Hepatocyte (in vitro differentiated cells): ENCODE data around the gene JCHAIN. TPM values are rescaled to one million over a fixed set of nuclear protein-coding genes. Genes with fewer than 3 reads are reported as not detected.
"Not testable (repeated sequence)": the region's sequence is repeated elsewhere in the genome, so short reads cannot be mapped to it uniquely, and the experiment has no call there.

Experiments
- DNase-seq: peaks from one replicate; pipeline ENCODE4 v3.0.0-alpha.2; 2016; ENCODE audit warnings: low spot score
- H2AFZ ChIP-seq: fragments of 200-600 bp; sonication (generic); 2 replicates; pipeline ENCODE4 v1.6.0; 2016; ENCODE audit warnings: antibody characterized with exemption, mild to moderate bottlenecking
- H3K27ac ChIP-seq: fragments of 200-600 bp; sonication (generic); 2 replicates; pipeline ENCODE4 v1.5.1; 2016; ENCODE audit warnings: mild to moderate bottlenecking
- H3K27me3 ChIP-seq: fragments of 200-600 bp; sonication (generic); 2 replicates; pipeline ENCODE4 v1.6.1; 2016
- H3K36me3 ChIP-seq: fragments of 200-600 bp; sonication (generic); replicated peaks from 2 replicates; pipeline ENCODE4 v1.5.1; 2016; ENCODE audit warnings: low read depth; ENCODE audit not compliant: insufficient read depth
- H3K4me1 ChIP-seq: fragments of 200-600 bp; sonication (generic); 2 replicates; pipeline ENCODE4 v1.5.1; 2016; ENCODE audit warnings: mild to moderate bottlenecking, moderate library complexity; ENCODE audit not compliant: insufficient read depth
- H3K4me2 ChIP-seq: fragments of 200-600 bp; sonication (generic); 2 replicates; pipeline ENCODE4 v1.6.0; 2016
- H3K4me3 ChIP-seq: fragments of 200-600 bp; sonication (generic); 2 replicates; pipeline ENCODE4 v1.5.1; 2016; ENCODE audit warnings: mild to moderate bottlenecking
- H3K79me2 ChIP-seq: fragments of 200-600 bp; sonication (generic); 2 replicates; pipeline ENCODE4 v1.6.0; 2017; ENCODE audit warnings: mild to moderate bottlenecking
- H3K9me2 ChIP-seq: fragments of 200-600 bp; sonication (generic); replicated peaks from 2 replicates; pipeline ENCODE4 v1.6.0; 2017; ENCODE audit warnings: mild to moderate bottlenecking; ENCODE audit not compliant: insufficient read depth
- H3K9me3 ChIP-seq: fragments of 200-600 bp; sonication (generic); 2 replicates; pipeline ENCODE4 v1.5.1; 2016; ENCODE audit warnings: low read depth, mild to moderate bottlenecking
- H4K20me1 ChIP-seq: fragments of 200-600 bp; sonication (generic); 2 replicates; pipeline ENCODE4 v1.6.0; 2016; ENCODE audit warnings: mild to moderate bottlenecking; ENCODE audit not compliant: insufficient read depth, poor library complexity, severe bottlenecking
- EZH2 ChIP-seq: fragments of 200-600 bp; sonication (generic); IDR thresholded peaks from 2 replicates; pipeline ENCODE4 v1.6.1; 2016; ENCODE audit warnings: antibody characterized with exemption, mild to moderate bottlenecking, borderline replicate concordance
- EZH2phosphoT487 ChIP-seq: fragments of 200-600 bp; sonication (generic); IDR thresholded peaks from one replicate; pipeline ENCODE4 v1.6.1; 2018; ENCODE audit warnings: antibody characterized with exemption, mild to moderate bottlenecking, low read depth, moderate library complexity; ENCODE audit not compliant: unreplicated experiment, severe bottlenecking
- WGBS: methylation state at CpG from one replicate; pipeline ENCODE4 v1.1.6; 2016; ENCODE audit warnings: low lambda C conversion rate; ENCODE audit errors: missing lambda C conversion rate; 5-methylcytosine and 5-hydroxymethylcytosine counted together
- polyA plus RNA-seq: library from polyadenylated mRNA; unstranded; fragments of >200 nt; fragmentation: Nextera tagmentation; extraction: Ambion mirVana; gene quantifications from 2 replicates; pipeline ENCODE4 v1.2.1, GENCODE V29; 2016
- total RNA-seq: library from RNA; depleted of rRNA; stranded (reverse); fragments of >200 nt; gene quantifications from 2 replicates; pipeline ENCODE4 v1.2.3, GENCODE V29; 2014
- TF ChIP-seq, protein P1 (sequence below): fragments of 200-600 bp; sonication (generic); IDR thresholded peaks from 2 replicates; pipeline ENCODE4 v1.5.1; 2016; ENCODE audit warnings: antibody characterized with exemption, mild to moderate bottlenecking; ENCODE audit not compliant: poor library complexity

Gene JCHAIN
- total and polyA plus RNA-seq, 2 experiments from 2014 or later = not detected

GRCh38 chr4:70688795-70689231 lies 22.5 kb upstream of the JCHAIN start:
- peaks cover 50% of the 10 kb centered on the region for H3K79me2 ChIP-seq
- H3K4me3 ChIP-seq = peak overlapping the region; percentile 71
- no peaks in the 10 kb centered on the region for H3K27me3 ChIP-seq
- H3K9me2 ChIP-seq = no peaks in the 10 kb centered on the region
- DNase-seq = peak; percentile 23
- peaks cover 4% of the 10 kb centered on the region for H4K20me1 ChIP-seq
- TF ChIP-seq EZH2phosphoT487 = no peak
- no peak for TF ChIP-seq EZH2
- TF ChIP-seq, protein P1, sequence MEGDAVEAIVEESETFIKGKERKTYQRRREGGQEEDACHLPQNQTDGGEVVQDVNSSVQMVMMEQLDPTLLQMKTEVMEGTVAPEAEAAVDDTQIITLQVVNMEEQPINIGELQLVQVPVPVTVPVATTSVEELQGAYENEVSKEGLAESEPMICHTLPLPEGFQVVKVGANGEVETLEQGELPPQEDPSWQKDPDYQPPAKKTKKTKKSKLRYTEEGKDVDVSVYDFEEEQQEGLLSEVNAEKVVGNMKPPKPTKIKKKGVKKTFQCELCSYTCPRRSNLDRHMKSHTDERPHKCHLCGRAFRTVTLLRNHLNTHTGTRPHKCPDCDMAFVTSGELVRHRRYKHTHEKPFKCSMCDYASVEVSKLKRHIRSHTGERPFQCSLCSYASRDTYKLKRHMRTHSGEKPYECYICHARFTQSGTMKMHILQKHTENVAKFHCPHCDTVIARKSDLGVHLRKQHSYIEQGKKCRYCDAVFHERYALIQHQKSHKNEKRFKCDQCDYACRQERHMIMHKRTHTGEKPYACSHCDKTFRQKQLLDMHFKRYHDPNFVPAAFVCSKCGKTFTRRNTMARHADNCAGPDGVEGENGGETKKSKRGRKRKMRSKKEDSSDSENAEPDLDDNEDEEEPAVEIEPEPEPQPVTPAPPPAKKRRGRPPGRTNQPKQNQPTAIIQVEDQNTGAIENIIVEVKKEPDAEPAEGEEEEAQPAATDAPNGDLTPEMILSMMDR = no peak
- H3K36me3 ChIP-seq = no peaks in the 10 kb centered on the region
- 3% methylated on average over 19 of the region's 19 CpGs for WGBS
- H2AFZ ChIP-seq = peak overlapping the region; percentile 73
- H3K4me2 ChIP-seq = peak overlapping the region; percentile 93
- no peaks in the 10 kb centered on the region for H3K9me3 ChIP-seq
- peak overlapping the region; percentile 97 for H3K27ac ChIP-seq
- peaks cover 22% of the 10 kb centered on the region for H3K4me1 ChIP-seq

- Histone ChIP-seq H2AFZ (peak within 1 kb of the TSS; percentile 80), H3K4me1 (peaks cover 22% of the 10 kb centered on the region), H3K27me3 (no peaks in the 10 kb centered on the region), H3K79me2 (peaks cover 45% of the 10 kb centered on the region), H3K36me3 (no peaks in the 10 kb centered on the region), H3K9me2 (no peaks in the 10 kb centered on the region), H4K20me1 (peaks cover 4% of the 10 kb centered on the region), H3K4me2 (peak within 1 kb of the TSS; percentile 93), H3K9me3 (no peaks in the 10 kb centered on the region), H3K4me3 (peak within 1 kb of the TSS; percentile 71), H3K27ac (peak within 1 kb of the TSS; percentile 97)
- peak; percentile 98 for DNase-seq
- under 1% methylated on average over 70 of the region's 70 CpGs for WGBS
- TF ChIP-seq, protein P1 = peak; percentile 98
- TF ChIP-seq EZH2phosphoT487 = no peak
These were observed 21.8 kb upstream of the JCHAIN start, which contains the start of gene UTP3 for GRCh38 chr4:70687821-70688794. TSS of gene UTP3 (plus strand) at chr4:70688532. CDS start at chr4:70688678, 146 bp downstream.

GRCh38 chr4:70687392-70687791 lies 21.1 kb upstream of the JCHAIN start:
- Histone ChIP-seq H3K79me2 (peaks cover 38% of the 10 kb centered on the region), H3K4me3 (peak overlapping the region; percentile 26), H3K9me2 (no peaks in the 10 kb centered on the region), H3K27ac (peak overlapping the region; percentile 97), H2AFZ (peak overlapping the region; percentile 80), H3K9me3 (no peaks in the 10 kb centered on the region), H3K27me3 (no peaks in the 10 kb centered on the region), H4K20me1 (peaks cover 4% of the 10 kb centered on the region), H3K36me3 (no peaks in the 10 kb centered on the region), H3K4me1 (peaks cover 22% of the 10 kb centered on the region), H3K4me2 (peak overlapping the region; percentile 89)
- DNase-seq = no peak
- TF ChIP-seq, protein P1 = no peak
- no peak for TF ChIP-seq EZH2
- no peak for TF ChIP-seq EZH2phosphoT487
- 85% methylated on average over 13 of the region's 13 CpGs for WGBS

DNA sequence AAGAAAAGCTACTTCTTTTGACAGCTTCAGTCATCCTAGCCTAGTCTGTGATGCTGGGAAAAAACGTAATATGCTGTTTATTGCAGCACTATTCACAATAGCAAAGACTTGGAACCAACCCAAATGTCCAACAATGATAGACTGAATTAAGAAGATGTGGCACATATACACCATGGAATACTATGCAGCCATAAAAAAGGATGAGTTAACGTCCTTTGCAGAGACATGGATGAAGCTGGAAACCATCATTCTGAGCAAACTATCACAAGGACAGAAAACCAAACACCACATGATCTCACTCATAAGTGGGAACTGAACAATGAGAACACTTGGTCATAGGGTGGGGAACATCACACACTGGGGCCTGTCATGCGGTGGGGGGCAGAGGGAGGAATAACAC lies 15.8 kb upstream of the JCHAIN start:
- H3K4me3 ChIP-seq, H3K79me2 ChIP-seq, DNase-seq, H3K27me3 ChIP-seq, H3K4me2 ChIP-seq, H3K4me1 ChIP-seq, H3K9me2 ChIP-seq, H3K9me3 ChIP-seq, H2AFZ ChIP-seq, H4K20me1 ChIP-seq, H3K36me3 ChIP-seq, H3K27ac ChIP-seq: not testable (repeated sequence)
- 93% methylated on average over 3 of the region's 3 CpGs for WGBS
